Activated CD4-positive, alpha-beta T cell treated with anti-CD3 and anti-CD28 coated beads, Interleukin-2, amount 10 ng/mL, durations not matched to agents 7 days and 5 days (primary cell): ENCODE results near the gene CLEC12A. TPM values are rescaled to one million over a fixed set of nuclear protein-coding genes. Genes with fewer than 3 reads are reported as not detected.
A peak's percentile ranks its signal among the peaks of the same experiment; 100 is the strongest.
"Not testable (repeated sequence)": the region's sequence is repeated elsewhere in the genome, so short reads cannot be mapped to it uniquely, and the experiment has no call there.

Source experiments
- CTCF ChIA-PET: fragments of 350-600 bp; sonication (Branson Sonifier 250); formaldehyde crosslinking; loops from one replicate; lab custom pipeline; 2021; ENCODE audit warnings: antibody characterized with exemption; lab: Charles Lee
- POLR2A ChIA-PET: fragments of 350-600 bp; sonication (Branson Sonifier 250); formaldehyde crosslinking; loops from one replicate; lab custom pipeline; 2021; ENCODE audit warnings: antibody characterized with exemption; lab: Charles Lee
- DNase-seq: peaks from one replicate; pipeline ENCODE4 v3.0.0-alpha.2; 2020
- H3K27ac Mint-ChIP-seq: one replicate; pipeline ENCODE4 v1.8.0; 2021; ENCODE audit warnings: mild to moderate bottlenecking, moderate library complexity, mixed read lengths
- H3K27me3 Mint-ChIP-seq: one replicate; pipeline ENCODE4 v1.8.0; 2021; ENCODE audit warnings: mixed read lengths
- H3K36me3 Mint-ChIP-seq: one replicate; pipeline ENCODE4 v1.8.0; 2021; ENCODE audit warnings: low read depth, mixed read lengths
- H3K4me1 Mint-ChIP-seq: one replicate; pipeline ENCODE4 v1.8.0; 2021; ENCODE audit warnings: mixed read lengths
- H3K4me3 Mint-ChIP-seq: one replicate; pipeline ENCODE4 v1.8.0; 2021; ENCODE audit warnings: mild to moderate bottlenecking, moderate library complexity, mixed read lengths
- H3K9me3 Mint-ChIP-seq: one replicate; pipeline ENCODE4 v1.8.0; 2021; ENCODE audit warnings: mixed read lengths
- total RNA-seq, 2 experiments: library from RNA; stranded (reverse); gene quantifications; one replicate each; pipeline ENCODE4 v1.2.3, GENCODE V29; 2021

CLEC12A gene
- total RNA-seq, 2 experiments from 2014 or later = 0.52 to 0.83 TPM

GRCh38 chr12:9944391-9944790, 26.8 kb upstream of the CLEC12A start:
- H3K36me3 Mint-ChIP-seq = no peaks in the 10 kb centered on the region
- ChIA-PET CTCF (interaction anchor here (0.6 kb wide), 1 partner anchor 81 kb away, joined by 4 read pairs; no protein-coding TSS in a partner anchor), POLR2A (no interaction called here)
- peaks cover 28% of the 10 kb centered on the region for H3K27me3 Mint-ChIP-seq
- no peaks in the 10 kb centered on the region for H3K9me3 Mint-ChIP-seq
- no peak overlapping the region for H3K27ac Mint-ChIP-seq
- DNase-seq = no peak
- no peak overlapping the region for H3K4me3 Mint-ChIP-seq
- peaks cover 48% of the 10 kb centered on the region for H3K4me1 Mint-ChIP-seq

DNA sequence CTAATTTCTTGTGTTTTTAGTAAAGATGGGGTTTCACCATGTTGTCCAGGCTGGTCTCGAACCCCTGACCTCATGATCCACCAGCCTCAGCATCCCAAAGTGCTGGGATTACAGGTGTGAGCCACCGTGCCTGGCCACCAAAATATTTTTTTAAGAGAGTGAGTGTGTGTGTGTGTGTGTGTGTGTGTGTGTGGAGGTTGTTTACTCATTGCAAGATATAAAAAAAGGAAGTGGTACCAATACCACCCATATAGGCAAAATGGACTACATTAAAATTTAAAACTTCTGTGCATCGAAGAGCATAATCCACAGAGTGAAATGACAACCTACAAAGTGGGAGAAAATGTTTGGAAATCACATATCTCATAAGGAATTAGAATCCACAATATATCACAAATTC, 23.5 kb upstream of the CLEC12A start:
- H3K4me1 Mint-ChIP-seq = peaks cover 65% of the 10 kb centered on the region
- no peaks in the 10 kb centered on the region for H3K9me3 Mint-ChIP-seq
- POLR2A ChIA-PET = no interaction called here
- peaks cover 2% of the 10 kb centered on the region for H3K36me3 Mint-ChIP-seq
- H3K27me3 Mint-ChIP-seq = peaks cover 7% of the 10 kb centered on the region
- no peak for DNase-seq
- H3K4me3 Mint-ChIP-seq = no peak overlapping the region
- CTCF ChIA-PET = no interaction called here
- no peak overlapping the region for H3K27ac Mint-ChIP-seq

- POLR2A ChIA-PET = no interaction called here
- H3K27me3 Mint-ChIP-seq = peaks cover 3% of the 10 kb centered on the region
- peaks cover 2% of the 10 kb centered on the region for H3K36me3 Mint-ChIP-seq
- peak; percentile 40 for DNase-seq
- peak overlapping the region; percentile 1 for H3K4me3 Mint-ChIP-seq
- H3K27ac Mint-ChIP-seq = peak overlapping the region; percentile 63
- H3K9me3 Mint-ChIP-seq = no peaks in the 10 kb centered on the region
- CTCF ChIA-PET = no interaction called here
- peaks cover 58% of the 10 kb centered on the region for H3K4me1 Mint-ChIP-seq
Measured at GRCh38 chr12:9948606-9949296, 22.5 kb upstream of the CLEC12A start.

DNA sequence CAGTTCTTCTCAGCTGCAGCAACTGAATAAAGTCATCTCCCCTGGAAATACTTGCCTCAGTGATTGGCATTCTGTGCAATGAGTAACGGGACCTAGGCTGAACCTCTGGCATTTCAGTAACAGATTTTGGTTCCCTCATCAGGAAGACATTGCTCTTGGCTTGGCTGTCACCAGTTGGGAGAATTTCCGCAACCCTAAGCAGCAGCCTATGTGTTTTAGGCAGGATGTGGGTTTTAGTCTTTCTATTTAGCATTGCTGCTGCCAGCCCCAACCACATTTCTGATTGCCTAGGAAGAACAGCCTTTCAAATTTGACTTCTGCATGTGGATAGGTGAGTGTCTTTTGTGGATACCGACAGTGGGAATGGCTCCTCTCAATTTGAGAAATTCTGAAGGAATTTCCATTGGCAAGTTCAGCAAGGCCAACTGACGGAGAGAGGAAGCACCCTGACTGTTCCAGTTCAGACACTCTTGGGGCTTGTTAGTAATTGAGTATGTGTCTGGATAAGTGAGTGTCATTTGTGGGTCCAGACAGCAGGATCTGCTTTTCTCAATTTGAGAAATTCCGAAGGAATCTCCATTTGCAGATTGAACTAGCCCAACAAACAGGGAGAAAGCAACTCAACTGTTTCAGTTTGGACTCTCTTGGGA, 20.1 kb upstream of the CLEC12A start:
- ChIA-PET POLR2A (no interaction called here), CTCF (interaction anchor here (1.4 kb wide), 1 partner anchor 137 kb away, joined by 4 read pairs; no protein-coding TSS in a partner anchor)
- H3K36me3 Mint-ChIP-seq = peaks cover 2% of the 10 kb centered on the region
- H3K27me3 Mint-ChIP-seq = peaks cover 1% of the 10 kb centered on the region
- H3K27ac Mint-ChIP-seq = peak overlapping the region; percentile 82
- H3K4me1 Mint-ChIP-seq = peaks cover 59% of the 10 kb centered on the region
- peak overlapping the region; percentile 32 for H3K4me3 Mint-ChIP-seq
- H3K9me3 Mint-ChIP-seq = no peaks in the 10 kb centered on the region
- DNase-seq = peak; percentile 67

DNA sequence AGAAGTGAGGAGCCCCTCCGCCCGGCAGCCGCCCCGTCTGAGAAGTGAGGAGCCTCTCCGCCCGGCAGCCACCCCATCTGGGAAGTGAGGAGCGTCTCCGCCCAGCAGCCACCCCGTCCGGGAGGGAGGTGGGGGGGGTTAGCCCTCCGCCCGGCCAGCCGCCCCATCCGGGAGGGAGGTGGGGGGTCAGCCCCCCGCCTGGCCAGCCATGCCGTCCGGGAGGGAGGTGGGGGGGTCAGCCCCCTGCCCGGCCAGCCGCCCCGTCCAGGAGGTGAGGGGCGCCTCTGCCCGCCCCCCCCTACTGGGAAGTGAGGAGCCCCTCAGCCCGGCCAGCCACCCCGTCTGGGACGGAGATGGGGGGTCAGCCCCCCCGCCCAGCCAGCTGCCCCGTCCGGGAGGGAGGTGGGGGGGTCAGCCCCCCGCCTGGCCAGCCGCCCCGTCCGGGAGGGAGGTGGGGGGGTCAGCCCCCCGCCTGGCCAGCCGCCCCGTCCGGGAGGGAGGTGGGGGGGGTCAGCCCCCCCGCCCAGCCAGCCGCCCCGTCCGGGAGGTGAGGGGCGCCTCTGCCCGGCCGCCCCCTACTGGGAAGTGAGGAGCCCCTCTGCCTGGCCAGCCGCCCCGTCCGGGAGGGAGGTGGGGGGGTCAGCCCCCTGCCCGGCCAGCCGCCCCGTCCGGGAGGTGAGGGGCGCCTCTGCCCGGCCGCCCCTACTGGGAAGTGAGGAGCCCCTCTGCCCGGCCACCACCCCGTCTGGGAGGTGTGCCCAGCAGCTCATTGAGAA, 18.1 kb upstream of the CLEC12A start:
- CTCF ChIA-PET, DNase-seq, H3K9me3 Mint-ChIP-seq, H3K4me3 Mint-ChIP-seq, H3K36me3 Mint-ChIP-seq, POLR2A ChIA-PET, H3K27ac Mint-ChIP-seq, H3K27me3 Mint-ChIP-seq: not testable (repeated sequence)
- peaks cover 64% of the 10 kb centered on the region for H3K4me1 Mint-ChIP-seq

GRCh38 chr12:9957834-9958233, 13.4 kb upstream of the CLEC12A start:
- Mint-ChIP-seq H3K27ac (peak overlapping the region; percentile 2), H3K36me3 (no peaks in the 10 kb centered on the region), H3K9me3 (no peaks in the 10 kb centered on the region), H3K4me3 (no peak overlapping the region), H3K4me1 (peaks cover 49% of the 10 kb centered on the region), H3K27me3 (peaks cover 1% of the 10 kb centered on the region)
- ChIA-PET POLR2A (no interaction called here), CTCF (interaction anchor here (1.0 kb wide), 1 partner anchor 11 kb away, joined by 3 read pairs; no protein-coding TSS in a partner anchor)
- DNase-seq = peak; percentile 16

DNA sequence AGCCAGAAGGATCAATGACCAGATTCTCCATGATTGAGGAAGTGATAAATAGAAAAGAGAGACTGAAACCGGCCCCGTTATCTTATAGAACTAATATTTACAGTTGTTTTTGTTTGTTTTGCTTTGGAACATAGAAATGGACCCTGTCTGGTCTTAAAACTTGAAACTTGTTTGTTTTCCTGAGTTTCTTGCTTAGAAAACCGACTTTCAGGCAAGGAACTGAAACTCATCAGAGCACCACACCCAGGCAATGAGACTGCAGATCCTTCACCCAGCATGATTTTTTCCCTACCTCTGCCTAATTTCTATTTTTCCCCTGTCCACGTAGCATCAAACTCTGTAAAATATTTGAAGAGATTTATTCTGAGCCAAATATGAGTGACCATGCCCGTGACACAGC, 10.6 kb upstream of the CLEC12A start:
- no peak for DNase-seq
- POLR2A ChIA-PET = no interaction called here
- no peaks in the 10 kb centered on the region for H3K36me3 Mint-ChIP-seq
- no peak overlapping the region for H3K27ac Mint-ChIP-seq
- CTCF ChIA-PET = interaction anchor here (1.4 kb wide), 1 partner anchor 146 kb away, joined by 6 read pairs; no protein-coding TSS in a partner anchor
- no peaks in the 10 kb centered on the region for H3K27me3 Mint-ChIP-seq
- H3K4me1 Mint-ChIP-seq = peaks cover 46% of the 10 kb centered on the region
- no peak overlapping the region for H3K4me3 Mint-ChIP-seq
- H3K9me3 Mint-ChIP-seq = no peaks in the 10 kb centered on the region

GRCh38 chr12:9961106-9961505, 10.1 kb upstream of the CLEC12A start:
- ChIA-PET POLR2A (no interaction called here), CTCF (no interaction called here)
- Mint-ChIP-seq H3K4me1 (peaks cover 41% of the 10 kb centered on the region), H3K9me3 (no peaks in the 10 kb centered on the region), H3K36me3 (no peaks in the 10 kb centered on the region), H3K27ac (no peak overlapping the region), H3K4me3 (no peak overlapping the region), H3K27me3 (no peaks in the 10 kb centered on the region)
- DNase-seq = no peak

DNA sequence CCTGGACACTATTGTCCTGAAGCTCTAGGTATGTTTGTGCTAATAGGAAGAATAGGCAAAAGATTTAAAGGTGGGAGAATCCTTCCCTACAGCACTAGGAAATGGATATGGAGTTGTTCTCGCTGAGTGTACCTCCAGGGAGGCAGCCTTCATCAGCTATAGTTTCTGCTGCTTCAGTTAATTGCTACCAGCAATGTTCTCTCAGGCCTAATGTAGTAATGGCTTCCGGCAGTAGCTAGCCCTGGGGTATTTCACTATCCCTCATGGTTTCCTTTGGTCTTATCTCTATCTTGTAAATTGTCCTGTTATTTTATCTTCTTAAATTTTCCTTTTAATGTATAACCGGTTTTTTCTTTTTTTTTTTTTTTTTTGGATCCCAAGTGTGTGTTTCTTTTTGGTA, 9.3 kb upstream of the CLEC12A start:
- Mint-ChIP-seq H3K27ac (no peak overlapping the region), H3K4me3 (no peak overlapping the region), H3K4me1 (peaks cover 34% of the 10 kb centered on the region), H3K9me3 (no peaks in the 10 kb centered on the region), H3K36me3 (no peaks in the 10 kb centered on the region), H3K27me3 (no peaks in the 10 kb centered on the region)
- POLR2A ChIA-PET = no interaction called here
- CTCF ChIA-PET = interaction anchor here (1.3 kb wide), 1 partner anchor 52 kb away, joined by 3 read pairs; no protein-coding TSS in a partner anchor
- DNase-seq = no peak

- DNase-seq = no peak
- Mint-ChIP-seq H3K27me3 (peaks cover 18% of the 10 kb centered on the region), H3K4me1 (no peaks in the 10 kb centered on the region), H3K27ac (no peak overlapping the region), H3K4me3 (no peak overlapping the region), H3K9me3 (no peaks in the 10 kb centered on the region), H3K36me3 (no peaks in the 10 kb centered on the region)
- ChIA-PET CTCF (interaction anchor here (0.6 kb wide), 1 partner anchor 105 kb away, joined by 4 read pairs; no protein-coding TSS in a partner anchor), POLR2A (no interaction called here)
Measured at GRCh38 chr12:9969673-9970072, 1.5 kb upstream of the CLEC12A start.

DNA sequence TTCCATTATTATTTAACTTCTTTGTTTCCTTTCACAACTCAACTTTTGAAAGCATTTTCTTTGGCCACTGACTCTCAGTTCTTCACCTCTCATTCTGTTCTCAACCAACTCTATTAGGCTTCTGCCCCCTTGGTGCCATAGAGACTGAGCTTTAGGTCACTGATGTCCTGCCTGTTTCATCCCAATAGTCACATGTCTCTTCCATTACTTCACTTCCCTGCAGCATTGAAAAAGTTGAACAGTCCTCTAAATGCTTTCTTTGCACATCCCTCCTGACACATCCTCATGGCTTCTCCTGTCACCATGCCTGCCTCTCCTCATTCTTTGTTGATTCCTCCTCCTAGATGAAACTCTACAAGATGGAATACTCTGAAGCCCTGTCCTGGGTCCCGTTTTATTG, 2.7 kb downstream of the CLEC12A start:
- no peak overlapping the region for H3K27ac Mint-ChIP-seq
- DNase-seq = no peak
- H3K9me3 Mint-ChIP-seq = peaks cover 9% of the 10 kb centered on the region
- POLR2A ChIA-PET = no interaction called here
- no peaks in the 10 kb centered on the region for H3K4me1 Mint-ChIP-seq
- no peaks in the 10 kb centered on the region for H3K36me3 Mint-ChIP-seq
- CTCF ChIA-PET = no interaction called here
- H3K4me3 Mint-ChIP-seq = no peak overlapping the region
- peaks cover 21% of the 10 kb centered on the region for H3K27me3 Mint-ChIP-seq

DNA sequence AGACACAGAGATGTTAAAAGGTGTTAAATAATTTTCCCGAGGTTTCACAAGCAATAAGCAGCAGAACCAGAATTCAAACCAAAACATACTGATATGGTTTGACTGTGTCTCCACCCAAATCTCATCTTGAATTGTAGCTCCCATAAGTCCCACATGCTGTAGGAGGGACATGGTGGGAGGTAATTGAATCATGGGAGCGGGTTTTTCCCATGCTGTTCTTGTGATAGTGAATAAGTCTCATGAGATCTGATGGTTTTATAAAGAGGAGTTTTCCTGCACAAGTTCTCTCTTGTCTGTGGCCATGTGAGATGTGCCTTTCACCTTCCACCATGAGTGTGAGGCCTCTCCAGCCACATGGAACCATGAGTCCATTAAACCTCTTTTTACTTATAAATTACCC, 3.5 kb downstream of the CLEC12A start:
- H3K27ac Mint-ChIP-seq, H3K4me1 Mint-ChIP-seq, CTCF ChIA-PET, POLR2A ChIA-PET, H3K36me3 Mint-ChIP-seq, DNase-seq, H3K4me3 Mint-ChIP-seq, H3K9me3 Mint-ChIP-seq: not testable (repeated sequence)
- peaks cover 21% of the 10 kb centered on the region for H3K27me3 Mint-ChIP-seq

GRCh38 chr12:9975614-9976013, 4.4 kb downstream of the CLEC12A start:
- Mint-ChIP-seq H3K4me1 (no peaks in the 10 kb centered on the region), H3K4me3 (no peak overlapping the region), H3K27ac (no peak overlapping the region), H3K9me3 (peaks cover 9% of the 10 kb centered on the region), H3K27me3 (peaks cover 26% of the 10 kb centered on the region), H3K36me3 (no peaks in the 10 kb centered on the region)
- ChIA-PET POLR2A (no interaction called here), CTCF (no interaction called here)
- no peak for DNase-seq
